K562 (cell line): ENCODE measurements around the gene PAFAH2. TPM values are rescaled to one million over a fixed set of nuclear protein-coding genes. Genes with fewer than 3 reads are reported as not detected.

Source experiments
- EGR1 ChIP-seq: fragments of 450-650 bp; conservative IDR thresholded peaks from 2 replicates; pipeline ENCODE4 v1.6.1; 2017; ENCODE audit warnings: mild to moderate bottlenecking
- FOXA3 ChIP-seq, 2 experiments: fragments of 450-650 bp in 1 of 2; sonication (generic) in 1 of 2; formaldehyde crosslinking; IDR thresholded peaks in 1 of 2; conservative IDR thresholded peaks in 1 of 2; 2 replicates each; pipeline versions ENCODE4 v1.4.0 to v1.8.0; 2020 to 2022; ENCODE audit warnings: mild to moderate bottlenecking in 2 of 2, missing genetic modification reagents in 1 of 2
- NR1H2 ChIP-seq: sonication (generic); formaldehyde crosslinking; IDR thresholded peaks from 2 replicates; pipeline ENCODE4 v1.4.0; 2020; ENCODE audit warnings: mild to moderate bottlenecking, missing genetic modification reagents
- TRIM24 ChIP-seq, 2 experiments: fragments of 450-650 bp; IDR thresholded peaks; 2 replicates each; pipeline ENCODE4 v1.6.1; 2016
- YY1 ChIP-seq, 3 experiments: IDR thresholded peaks; 2 replicates each; pipeline ENCODE4 v1.6.1; 2011; ENCODE audit warnings: low read length in 2 of 3, mild to moderate bottlenecking in 2 of 3, moderate library complexity in 2 of 3, borderline replicate concordance in 1 of 3, control low read depth in 1 of 3, low read depth in 1 of 3; ENCODE audit not compliant: insufficient read depth in 3 of 3, insufficient replicate concordance in 2 of 3, control insufficient read depth in 1 of 3, insufficient read length in 1 of 3; ENCODE audit errors: extremely low read depth in 1 of 3
- ZNF12 ChIP-seq: sonication (generic); formaldehyde crosslinking; IDR thresholded peaks from 2 replicates; pipeline ENCODE4 v1.4.0; 2020; ENCODE audit warnings: mild to moderate bottlenecking, missing genetic modification reagents
- ZNF778 ChIP-seq: fragments of 450-650 bp; formaldehyde crosslinking; IDR thresholded peaks from 2 replicates; pipeline ENCODE4 v1.4.0; 2020; ENCODE audit warnings: mild to moderate bottlenecking, moderate library complexity
- polyA plus RNA-seq, 8 experiments: library from polyadenylated mRNA; depleted of rRNA in 4 of 8; stranded (reverse) in 5 of 8; unstranded in 3 of 8; fragments of >200 nt; fragmentation: Nextera tagmentation in 2 of 8; fragmentation: Illumina TruSeq in 1 of 8; extraction: Ambion mirVana in 2 of 8; extraction: Trizol in 1 of 8; gene quantifications; 2 replicates each; pipeline versions ENCODE4 v1.2.1 to v1.2.3, GENCODE V29; 2011 to 2014; ENCODE audit warnings: inconsistent platforms in 1 of 8, missing spikeins in 1 of 8
- total RNA-seq, 7 experiments: library from RNA; depleted of rRNA in 6 of 7; stranded (reverse); fragments of >200 nt in 6 of 7; fragmentation: Illumina TruSeq in 2 of 7; extraction: Trizol in 2 of 7; gene quantifications; 2 replicates each; pipeline versions ENCODE4 v1.2.1 to v1.2.3, GENCODE V29; 2011 to 2021; ENCODE audit warnings: low replicate concordance in 1 of 7
- TF ChIP-seq, protein P1 (sequence below): fragments of 200-600 bp; sonication (generic); IDR thresholded peaks from one replicate; pipeline ENCODE4 v1.6.1; 2012; ENCODE audit warnings: mild to moderate bottlenecking, low read depth, low read length, inconsistent platforms
- TF ChIP-seq, protein P2 (sequence below): sonication (generic); formaldehyde crosslinking; IDR thresholded peaks from 2 replicates; pipeline ENCODE4 v1.4.0; 2020; ENCODE audit warnings: mild to moderate bottlenecking, missing genetic modification reagents

Gene PAFAH2
- total and polyA plus RNA-seq, 9 of the 15 experiments (the other 6 are each of a cell fraction or from before 2014, with no cell fraction given): 4.2 to 10.9 (median 6.8) TPM

DNA sequence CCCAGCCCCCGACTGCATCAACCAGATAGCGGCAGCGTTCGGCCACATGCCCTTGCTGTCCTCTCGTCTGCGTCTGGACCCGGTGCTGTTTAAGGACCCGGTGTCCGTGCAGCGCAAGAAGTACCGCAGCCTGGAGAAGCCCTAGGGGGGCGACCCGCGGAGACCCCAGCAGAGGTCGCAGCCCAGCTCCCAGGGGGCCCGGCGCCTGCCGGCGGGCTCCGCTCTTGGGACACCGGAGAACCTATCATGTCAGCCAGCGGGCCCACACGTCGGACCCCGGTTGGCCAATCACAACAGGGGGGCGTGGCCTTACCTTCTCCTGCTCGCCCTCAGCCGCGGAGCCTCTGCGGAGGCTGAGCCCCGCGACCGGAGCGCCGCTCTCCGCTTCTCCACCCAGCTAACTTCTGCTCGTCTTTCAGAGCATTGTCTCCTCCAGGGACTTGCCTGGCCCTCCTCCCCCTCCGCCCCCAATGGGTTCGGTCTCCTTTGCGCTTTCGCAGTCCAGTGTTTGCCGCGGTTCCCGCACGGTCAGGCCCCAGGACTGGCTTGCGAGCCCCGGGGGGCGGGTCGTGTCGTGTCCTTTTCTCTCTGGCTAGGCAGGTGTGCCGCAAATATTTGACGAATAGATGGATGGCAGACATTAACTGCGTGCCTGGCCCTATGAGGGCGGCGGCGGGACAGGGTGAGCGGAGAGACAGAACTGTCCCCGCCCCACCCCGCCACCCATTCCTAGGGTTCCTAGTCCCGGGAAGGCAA lies 37.5 kb upstream of the PAFAH2 start (continued):
- 0 out of 4 replicates have a peak, but pooled peaks of 1 of the 2 experiments have one; percentile 27 for TF ChIP-seq TRIM24 (IDR thresholded peaks at IDR 0.05)
- peak; percentile 70 for TF ChIP-seq EGR1
- TF ChIP-seq ZNF778: no peak
- TF ChIP-seq, protein P1, sequence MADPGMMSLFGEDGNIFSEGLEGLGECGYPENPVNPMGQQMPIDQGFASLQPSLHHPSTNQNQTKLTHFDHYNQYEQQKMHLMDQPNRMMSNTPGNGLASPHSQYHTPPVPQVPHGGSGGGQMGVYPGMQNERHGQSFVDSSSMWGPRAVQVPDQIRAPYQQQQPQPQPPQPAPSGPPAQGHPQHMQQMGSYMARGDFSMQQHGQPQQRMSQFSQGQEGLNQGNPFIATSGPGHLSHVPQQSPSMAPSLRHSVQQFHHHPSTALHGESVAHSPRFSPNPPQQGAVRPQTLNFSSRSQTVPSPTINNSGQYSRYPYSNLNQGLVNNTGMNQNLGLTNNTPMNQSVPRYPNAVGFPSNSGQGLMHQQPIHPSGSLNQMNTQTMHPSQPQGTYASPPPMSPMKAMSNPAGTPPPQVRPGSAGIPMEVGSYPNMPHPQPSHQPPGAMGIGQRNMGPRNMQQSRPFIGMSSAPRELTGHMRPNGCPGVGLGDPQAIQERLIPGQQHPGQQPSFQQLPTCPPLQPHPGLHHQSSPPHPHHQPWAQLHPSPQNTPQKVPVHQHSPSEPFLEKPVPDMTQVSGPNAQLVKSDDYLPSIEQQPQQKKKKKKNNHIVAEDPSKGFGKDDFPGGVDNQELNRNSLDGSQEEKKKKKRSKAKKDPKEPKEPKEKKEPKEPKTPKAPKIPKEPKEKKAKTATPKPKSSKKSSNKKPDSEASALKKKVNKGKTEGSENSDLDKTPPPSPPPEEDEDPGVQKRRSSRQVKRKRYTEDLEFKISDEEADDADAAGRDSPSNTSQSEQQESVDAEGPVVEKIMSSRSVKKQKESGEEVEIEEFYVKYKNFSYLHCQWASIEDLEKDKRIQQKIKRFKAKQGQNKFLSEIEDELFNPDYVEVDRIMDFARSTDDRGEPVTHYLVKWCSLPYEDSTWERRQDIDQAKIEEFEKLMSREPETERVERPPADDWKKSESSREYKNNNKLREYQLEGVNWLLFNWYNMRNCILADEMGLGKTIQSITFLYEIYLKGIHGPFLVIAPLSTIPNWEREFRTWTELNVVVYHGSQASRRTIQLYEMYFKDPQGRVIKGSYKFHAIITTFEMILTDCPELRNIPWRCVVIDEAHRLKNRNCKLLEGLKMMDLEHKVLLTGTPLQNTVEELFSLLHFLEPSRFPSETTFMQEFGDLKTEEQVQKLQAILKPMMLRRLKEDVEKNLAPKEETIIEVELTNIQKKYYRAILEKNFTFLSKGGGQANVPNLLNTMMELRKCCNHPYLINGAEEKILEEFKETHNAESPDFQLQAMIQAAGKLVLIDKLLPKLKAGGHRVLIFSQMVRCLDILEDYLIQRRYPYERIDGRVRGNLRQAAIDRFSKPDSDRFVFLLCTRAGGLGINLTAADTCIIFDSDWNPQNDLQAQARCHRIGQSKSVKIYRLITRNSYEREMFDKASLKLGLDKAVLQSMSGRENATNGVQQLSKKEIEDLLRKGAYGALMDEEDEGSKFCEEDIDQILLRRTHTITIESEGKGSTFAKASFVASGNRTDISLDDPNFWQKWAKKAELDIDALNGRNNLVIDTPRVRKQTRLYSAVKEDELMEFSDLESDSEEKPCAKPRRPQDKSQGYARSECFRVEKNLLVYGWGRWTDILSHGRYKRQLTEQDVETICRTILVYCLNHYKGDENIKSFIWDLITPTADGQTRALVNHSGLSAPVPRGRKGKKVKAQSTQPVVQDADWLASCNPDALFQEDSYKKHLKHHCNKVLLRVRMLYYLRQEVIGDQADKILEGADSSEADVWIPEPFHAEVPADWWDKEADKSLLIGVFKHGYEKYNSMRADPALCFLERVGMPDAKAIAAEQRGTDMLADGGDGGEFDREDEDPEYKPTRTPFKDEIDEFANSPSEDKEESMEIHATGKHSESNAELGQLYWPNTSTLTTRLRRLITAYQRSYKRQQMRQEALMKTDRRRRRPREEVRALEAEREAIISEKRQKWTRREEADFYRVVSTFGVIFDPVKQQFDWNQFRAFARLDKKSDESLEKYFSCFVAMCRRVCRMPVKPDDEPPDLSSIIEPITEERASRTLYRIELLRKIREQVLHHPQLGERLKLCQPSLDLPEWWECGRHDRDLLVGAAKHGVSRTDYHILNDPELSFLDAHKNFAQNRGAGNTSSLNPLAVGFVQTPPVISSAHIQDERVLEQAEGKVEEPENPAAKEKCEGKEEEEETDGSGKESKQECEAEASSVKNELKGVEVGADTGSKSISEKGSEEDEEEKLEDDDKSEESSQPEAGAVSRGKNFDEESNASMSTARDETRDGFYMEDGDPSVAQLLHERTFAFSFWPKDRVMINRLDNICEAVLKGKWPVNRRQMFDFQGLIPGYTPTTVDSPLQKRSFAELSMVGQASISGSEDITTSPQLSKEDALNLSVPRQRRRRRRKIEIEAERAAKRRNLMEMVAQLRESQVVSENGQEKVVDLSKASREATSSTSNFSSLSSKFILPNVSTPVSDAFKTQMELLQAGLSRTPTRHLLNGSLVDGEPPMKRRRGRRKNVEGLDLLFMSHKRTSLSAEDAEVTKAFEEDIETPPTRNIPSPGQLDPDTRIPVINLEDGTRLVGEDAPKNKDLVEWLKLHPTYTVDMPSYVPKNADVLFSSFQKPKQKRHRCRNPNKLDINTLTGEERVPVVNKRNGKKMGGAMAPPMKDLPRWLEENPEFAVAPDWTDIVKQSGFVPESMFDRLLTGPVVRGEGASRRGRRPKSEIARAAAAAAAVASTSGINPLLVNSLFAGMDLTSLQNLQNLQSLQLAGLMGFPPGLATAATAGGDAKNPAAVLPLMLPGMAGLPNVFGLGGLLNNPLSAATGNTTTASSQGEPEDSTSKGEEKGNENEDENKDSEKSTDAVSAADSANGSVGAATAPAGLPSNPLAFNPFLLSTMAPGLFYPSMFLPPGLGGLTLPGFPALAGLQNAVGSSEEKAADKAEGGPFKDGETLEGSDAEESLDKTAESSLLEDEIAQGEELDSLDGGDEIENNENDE: no peak
- TF ChIP-seq YY1 (IDR thresholded peaks at IDR 0.05; ENCODE audit: borderline replicate concordance in 1 of 3, control insufficient read depth in 1 of 3, extremely low read depth in 1 of 3, insufficient read depth in 3 of 3, insufficient read length in 1 of 3, insufficient replicate concordance in 2 of 3, low read depth in 1 of 3, low read length in 2 of 3): peak in 2 of 3 experiments; percentile 55 to 83
- TF ChIP-seq NR1H2 (CRISPR knock-in tag): no peak
- peak in 1 of 2 experiments; percentile 56; a peak in 1 of 4 replicates for TF ChIP-seq FOXA3 (CRISPR knock-in tag; conservative IDR thresholded peaks at IDR 0.05 in 1 of 2, IDR thresholded peaks at IDR 0.05 in 1 of 2)
- TF ChIP-seq ZNF12 (CRISPR knock-in tag): peak; percentile 80; the same call in 1 of the 2 replicates
- TF ChIP-seq, protein P2, sequence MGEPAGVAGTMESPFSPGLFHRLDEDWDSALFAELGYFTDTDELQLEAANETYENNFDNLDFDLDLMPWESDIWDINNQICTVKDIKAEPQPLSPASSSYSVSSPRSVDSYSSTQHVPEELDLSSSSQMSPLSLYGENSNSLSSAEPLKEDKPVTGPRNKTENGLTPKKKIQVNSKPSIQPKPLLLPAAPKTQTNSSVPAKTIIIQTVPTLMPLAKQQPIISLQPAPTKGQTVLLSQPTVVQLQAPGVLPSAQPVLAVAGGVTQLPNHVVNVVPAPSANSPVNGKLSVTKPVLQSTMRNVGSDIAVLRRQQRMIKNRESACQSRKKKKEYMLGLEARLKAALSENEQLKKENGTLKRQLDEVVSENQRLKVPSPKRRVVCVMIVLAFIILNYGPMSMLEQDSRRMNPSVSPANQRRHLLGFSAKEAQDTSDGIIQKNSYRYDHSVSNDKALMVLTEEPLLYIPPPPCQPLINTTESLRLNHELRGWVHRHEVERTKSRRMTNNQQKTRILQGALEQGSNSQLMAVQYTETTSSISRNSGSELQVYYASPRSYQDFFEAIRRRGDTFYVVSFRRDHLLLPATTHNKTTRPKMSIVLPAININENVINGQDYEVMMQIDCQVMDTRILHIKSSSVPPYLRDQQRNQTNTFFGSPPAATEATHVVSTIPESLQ (CRISPR knock-in tag): peak; percentile 77; the same call in 1 of the 2 replicates
